GM12878 (cell line): ENCODE data around the gene PLEKHA5. TPM values are rescaled to one million over a fixed set of nuclear protein-coding genes. Genes with fewer than 3 reads are reported as not detected.

Source experiments
- NR2F1 ChIP-seq: fragments of 450-650 bp; conservative IDR thresholded peaks from 2 replicates; pipeline ENCODE4 v1.6.1; 2017; ENCODE audit warnings: mild to moderate bottlenecking
- SIX5 ChIP-seq: IDR thresholded peaks from 2 replicates; pipeline ENCODE4 v1.6.1; 2011; ENCODE audit warnings: mild to moderate bottlenecking, low read depth, low read length, moderate library complexity; ENCODE audit not compliant: severe bottlenecking
- SMAD1 ChIP-seq: fragments of 450-650 bp; IDR thresholded peaks from 2 replicates; pipeline ENCODE4 v1.6.1; 2018; ENCODE audit warnings: mild to moderate bottlenecking, low read depth; ENCODE audit not compliant: partially characterized antibody
- SPI1 ChIP-seq: IDR thresholded peaks from 2 replicates; pipeline ENCODE4 v1.6.1; 2011; ENCODE audit warnings: low read depth, mild to moderate bottlenecking, low read length, moderate library complexity, borderline replicate concordance; ENCODE audit not compliant: insufficient read depth
- STAT3 ChIP-seq: IDR thresholded peaks from 2 replicates; pipeline ENCODE4 v1.6.1; 2011; ENCODE audit warnings: low read depth, low read length, improper control_type of control experiment
- ZNF274 ChIP-seq: IDR thresholded peaks from one replicate; pipeline ENCODE4 v1.8.0; 2011; ENCODE audit not compliant: insufficient read length, insufficient read depth
- polyA plus RNA-seq, 11 experiments: library from polyadenylated mRNA; depleted of rRNA in 4 of 11; unstranded in 6 of 11; stranded (reverse) in 5 of 11; fragments of >200 nt; fragmentation: Nextera tagmentation in 4 of 11; fragmentation: Illumina TruSeq in 1 of 11; extraction: Ambion mirVana in 4 of 11; extraction: Trizol in 1 of 11; gene quantifications; 1 replicate in 1 of 11; 2 replicates in 10 of 11; pipeline versions ENCODE4 v1.2.1 to v1.2.3, GENCODE V29; 2011 to 2016; ENCODE audit warnings: inconsistent platforms in 2 of 11, missing spikeins in 2 of 11, low read depth in 1 of 11
- total RNA-seq, 4 experiments: library from RNA; depleted of rRNA in 3 of 4; stranded (reverse); fragments of >200 nt in 3 of 4; fragmentation: Illumina TruSeq in 1 of 4; extraction: Trizol in 1 of 4; gene quantifications; 2 replicates each; pipeline versions ENCODE4 v1.2.1 to v1.2.3, GENCODE V29; 2013 to 2021
- TF ChIP-seq, protein P1 (sequence below): IDR thresholded peaks from 2 replicates; pipeline ENCODE4 v1.6.1; 2011; ENCODE audit warnings: borderline replicate concordance, low read depth, mild to moderate bottlenecking, moderate library complexity, low read length; ENCODE audit not compliant: insufficient read depth, poor library complexity, severe bottlenecking
- TF ChIP-seq, protein P2 (sequence below): fragments of 450-650 bp; IDR thresholded peaks from 2 replicates; pipeline ENCODE4 v1.6.1; 2018; ENCODE audit warnings: borderline replicate concordance, mild to moderate bottlenecking; ENCODE audit not compliant: partially characterized antibody
- TF ChIP-seq, protein P3 (sequence below): IDR thresholded peaks from 2 replicates; pipeline ENCODE4 v1.6.1; 2012; ENCODE audit warnings: low read depth, low read length, improper control_type of control experiment

PLEKHA5 gene
- total and polyA plus RNA-seq, 10 of the 15 experiments (the other 5 are each of a cell fraction or from before 2014, with no cell fraction given) = 0.09 to 0.33 (median 0.18) TPM; not detected in 3

DNA sequence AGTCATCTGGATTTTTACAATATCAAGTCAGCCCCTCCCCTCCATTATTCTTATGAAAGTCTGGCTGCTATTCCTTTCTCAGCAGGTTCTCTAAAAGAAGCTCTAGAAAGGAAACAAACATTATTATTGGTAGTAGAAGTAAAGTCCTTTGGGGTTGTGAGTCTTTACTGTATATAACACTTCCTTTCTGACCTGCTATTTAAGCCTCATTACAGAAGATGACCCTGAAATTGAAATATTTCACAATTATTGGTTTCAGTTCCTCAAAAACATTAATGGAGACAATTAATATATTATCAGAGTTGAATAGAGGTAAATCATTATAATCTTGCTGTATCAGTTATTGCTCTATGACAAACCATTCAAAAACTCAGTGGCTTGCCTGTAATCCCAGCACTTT is 19.3 kb downstream of the PLEKHA5 start (continued):
- TF ChIP-seq, protein P1, sequence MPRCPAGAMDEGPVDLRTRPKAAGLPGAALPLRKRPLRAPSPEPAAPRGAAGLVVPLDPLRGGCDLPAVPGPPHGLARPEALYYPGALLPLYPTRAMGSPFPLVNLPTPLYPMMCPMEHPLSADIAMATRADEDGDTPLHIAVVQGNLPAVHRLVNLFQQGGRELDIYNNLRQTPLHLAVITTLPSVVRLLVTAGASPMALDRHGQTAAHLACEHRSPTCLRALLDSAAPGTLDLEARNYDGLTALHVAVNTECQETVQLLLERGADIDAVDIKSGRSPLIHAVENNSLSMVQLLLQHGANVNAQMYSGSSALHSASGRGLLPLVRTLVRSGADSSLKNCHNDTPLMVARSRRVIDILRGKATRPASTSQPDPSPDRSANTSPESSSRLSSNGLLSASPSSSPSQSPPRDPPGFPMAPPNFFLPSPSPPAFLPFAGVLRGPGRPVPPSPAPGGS = no peak
- TF ChIP-seq, protein P2, sequence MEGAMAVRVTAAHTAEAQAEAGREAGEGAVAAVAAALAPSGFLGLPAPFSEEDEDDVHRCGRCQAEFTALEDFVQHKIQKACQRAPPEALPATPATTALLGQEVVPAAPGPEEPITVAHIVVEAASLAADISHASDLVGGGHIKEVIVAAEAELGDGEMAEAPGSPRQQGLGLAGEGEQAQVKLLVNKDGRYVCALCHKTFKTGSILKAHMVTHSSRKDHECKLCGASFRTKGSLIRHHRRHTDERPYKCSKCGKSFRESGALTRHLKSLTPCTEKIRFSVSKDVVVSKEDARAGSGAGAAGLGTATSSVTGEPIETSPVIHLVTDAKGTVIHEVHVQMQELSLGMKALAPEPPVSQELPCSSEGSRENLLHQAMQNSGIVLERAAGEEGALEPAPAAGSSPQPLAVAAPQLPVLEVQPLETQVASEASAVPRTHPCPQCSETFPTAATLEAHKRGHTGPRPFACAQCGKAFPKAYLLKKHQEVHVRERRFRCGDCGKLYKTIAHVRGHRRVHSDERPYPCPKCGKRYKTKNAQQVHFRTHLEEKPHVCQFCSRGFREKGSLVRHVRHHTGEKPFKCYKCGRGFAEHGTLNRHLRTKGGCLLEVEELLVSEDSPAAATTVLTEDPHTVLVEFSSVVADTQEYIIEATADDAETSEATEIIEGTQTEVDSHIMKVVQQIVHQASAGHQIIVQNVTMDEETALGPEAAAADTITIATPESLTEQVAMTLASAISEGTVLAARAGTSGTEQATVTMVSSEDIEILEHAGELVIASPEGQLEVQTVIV = no peak
- TF ChIP-seq ZNF274 = no peak
- TF ChIP-seq SMAD1 = no peak
- TF ChIP-seq SIX5 = no peak
- TF ChIP-seq NR2F1 = peak; percentile 51; the same call in 1 of the 2 replicates
- TF ChIP-seq, protein P3, sequence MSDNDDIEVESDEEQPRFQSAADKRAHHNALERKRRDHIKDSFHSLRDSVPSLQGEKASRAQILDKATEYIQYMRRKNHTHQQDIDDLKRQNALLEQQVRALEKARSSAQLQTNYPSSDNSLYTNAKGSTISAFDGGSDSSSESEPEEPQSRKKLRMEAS = no peak
- peak; percentile 61; the same call in 1 of the 2 replicates for TF ChIP-seq SPI1
- TF ChIP-seq STAT3 = no peak
- TF ChIP-seq, all 136 proteins: peak for 3
